Thoracic aorta (tissue), 2 donors: ENCODE results near the gene SNTG2. TPM values are rescaled to one million over a fixed set of nuclear protein-coding genes. Genes with fewer than 3 reads are reported as not detected.
"Not testable (repeated sequence)": the region's sequence is repeated elsewhere in the genome, so short reads cannot be mapped to it uniquely, and the experiment has no call there.

ENCODE experiments used
- ATAC-seq: fragments of 150-250 bp; one replicate; pipeline ENCODE4 v1.8.0; 2017; ENCODE audit warnings: low read depth; ENCODE audit not compliant: insufficient number of reproducible peaks, low FRiP score
- DNase-seq: peaks from one replicate; pipeline ENCODE4 v3.0.0-alpha.2; 2020; ENCODE audit warnings: low spot score
- H3K27ac ChIP-seq, 2 donors: fragments of 200-600 bp; sonication (generic); 1 replicate in 1 of 2; 2 replicates in 1 of 2; pipeline ENCODE4 v1.5.1; 2016; ENCODE audit warnings: mild to moderate bottlenecking in 2 of 2, moderate library complexity in 2 of 2
- H3K27me3 ChIP-seq: fragments of 200-600 bp; sonication (generic); replicated peaks from 2 replicates; pipeline ENCODE4 v1.6.0; 2016; ENCODE audit warnings: mild to moderate bottlenecking; ENCODE audit not compliant: insufficient read depth
- H3K36me3 ChIP-seq: fragments of 200-600 bp; sonication (generic); one replicate; pipeline ENCODE4 v1.5.1; 2016
- H3K4me1 ChIP-seq, 2 donors: fragments of 200-600 bp; sonication (generic); 1 replicate in 1 of 2; 2 replicates in 1 of 2; pipeline versions ENCODE4 v1.5.1 to v1.6.0; 2016; ENCODE audit warnings: low read depth in 2 of 2, mild to moderate bottlenecking in 1 of 2; ENCODE audit not compliant: control insufficient read depth in 1 of 2
- H3K4me3 ChIP-seq: fragments of 200-600 bp; sonication (generic); 2 replicates; pipeline ENCODE4 v1.5.1; 2016; ENCODE audit warnings: mild to moderate bottlenecking
- H3K9me3 ChIP-seq: fragments of 200-600 bp; sonication (generic); 2 replicates; pipeline ENCODE4 v1.5.1; 2016
- total RNA-seq, 2 donors: library from RNA; depleted of rRNA; stranded (reverse); fragments of >200 nt; gene quantifications; one replicate each; pipeline versions ENCODE4 v1.1.0 to v1.2.3, GENCODE V29; 2016
- TF ChIP-seq, protein P1 (sequence below): fragments of 200-600 bp; sonication (generic); IDR thresholded peaks from one replicate; pipeline ENCODE4 v1.5.1; 2019; ENCODE audit warnings: antibody characterized with exemption

SNTG2 gene
- total RNA-seq, 2 donors from 2014 or later = 8.9 to 18.6 TPM

DNA sequence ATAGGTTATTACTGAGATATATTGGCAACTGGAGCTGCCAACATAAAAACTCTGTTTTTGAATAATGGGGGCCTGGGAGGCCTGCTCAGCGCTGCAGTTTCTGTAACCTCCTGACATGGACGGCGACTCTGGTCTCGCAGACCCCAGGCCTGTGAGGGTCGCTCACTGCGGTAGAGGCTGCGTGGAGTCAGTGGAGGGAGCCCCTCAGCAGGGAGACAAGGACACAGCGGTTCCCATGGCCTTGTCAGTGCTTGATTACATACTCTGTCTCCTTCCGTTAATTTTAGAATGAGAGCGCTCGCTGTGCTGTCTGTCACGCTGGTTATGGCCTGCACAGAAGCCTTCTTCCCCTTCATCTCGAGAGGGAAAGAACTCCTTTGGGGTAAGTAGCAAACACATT, 463.5 kb downstream of the SNTG2 start:
- Histone ChIP-seq H3K36me3 (no peaks in the 10 kb centered on the region), H3K27ac (no peak overlapping the region), H3K4me1 (no peaks in the 10 kb centered on the region), H3K27me3 (no peaks in the 10 kb centered on the region), H3K4me3 (no peak overlapping the region), H3K9me3 (no peaks in the 10 kb centered on the region)
- ATAC-seq (no peak), DNase-seq (no peak)
- TF ChIP-seq, protein P1, sequence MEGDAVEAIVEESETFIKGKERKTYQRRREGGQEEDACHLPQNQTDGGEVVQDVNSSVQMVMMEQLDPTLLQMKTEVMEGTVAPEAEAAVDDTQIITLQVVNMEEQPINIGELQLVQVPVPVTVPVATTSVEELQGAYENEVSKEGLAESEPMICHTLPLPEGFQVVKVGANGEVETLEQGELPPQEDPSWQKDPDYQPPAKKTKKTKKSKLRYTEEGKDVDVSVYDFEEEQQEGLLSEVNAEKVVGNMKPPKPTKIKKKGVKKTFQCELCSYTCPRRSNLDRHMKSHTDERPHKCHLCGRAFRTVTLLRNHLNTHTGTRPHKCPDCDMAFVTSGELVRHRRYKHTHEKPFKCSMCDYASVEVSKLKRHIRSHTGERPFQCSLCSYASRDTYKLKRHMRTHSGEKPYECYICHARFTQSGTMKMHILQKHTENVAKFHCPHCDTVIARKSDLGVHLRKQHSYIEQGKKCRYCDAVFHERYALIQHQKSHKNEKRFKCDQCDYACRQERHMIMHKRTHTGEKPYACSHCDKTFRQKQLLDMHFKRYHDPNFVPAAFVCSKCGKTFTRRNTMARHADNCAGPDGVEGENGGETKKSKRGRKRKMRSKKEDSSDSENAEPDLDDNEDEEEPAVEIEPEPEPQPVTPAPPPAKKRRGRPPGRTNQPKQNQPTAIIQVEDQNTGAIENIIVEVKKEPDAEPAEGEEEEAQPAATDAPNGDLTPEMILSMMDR = no peak

DNA sequence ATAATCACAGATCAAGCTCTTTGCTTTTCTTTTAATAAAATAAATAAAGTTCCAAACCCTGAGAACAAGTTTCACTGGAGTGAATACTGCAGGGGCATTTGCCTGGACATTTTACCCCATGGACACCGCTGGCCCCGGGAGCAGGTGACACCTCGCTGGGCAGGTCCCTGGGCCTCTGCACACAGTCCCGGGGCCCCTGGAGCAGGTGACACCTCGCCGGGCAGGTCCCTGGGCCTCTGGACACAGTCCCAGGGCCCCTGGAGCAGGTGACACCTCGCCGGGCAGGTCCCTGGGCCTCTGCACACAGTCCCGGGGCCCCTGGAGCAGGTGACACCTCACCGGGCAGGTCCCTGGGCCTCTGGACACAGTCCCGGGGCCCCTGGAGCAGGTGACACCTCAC, 464.3 kb downstream of the SNTG2 start:
- not testable (repeated sequence) for H3K36me3 ChIP-seq, H3K9me3 ChIP-seq, ATAC-seq, H3K27ac ChIP-seq, H3K27me3 ChIP-seq, H3K4me3 ChIP-seq, DNase-seq, H3K4me1 ChIP-seq

DNA sequence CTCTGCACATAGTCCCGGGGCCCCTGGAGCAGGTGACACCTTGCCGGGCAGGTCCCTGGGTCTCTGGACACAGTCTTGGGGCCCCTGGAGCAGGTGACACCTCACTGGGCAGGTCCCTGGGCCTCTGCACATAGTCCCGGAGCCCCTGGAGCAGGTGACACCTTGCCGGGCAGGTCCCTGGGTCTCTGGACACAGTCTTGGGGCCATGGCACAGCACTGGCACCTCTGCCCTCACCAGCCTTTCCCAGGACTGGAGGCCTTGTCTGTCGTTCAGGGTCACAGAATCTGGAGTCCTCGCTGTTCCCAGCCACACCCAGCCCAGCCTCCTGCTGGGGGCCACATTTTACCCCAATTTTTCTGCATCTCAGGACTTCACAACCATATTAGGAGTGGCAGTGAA, 464.9 kb downstream of the SNTG2 start:
- no peak overlapping the region for H3K4me3 ChIP-seq
- TF ChIP-seq, protein P1 = no peak
- no peaks in the 10 kb centered on the region for H3K36me3 ChIP-seq
- no peaks in the 10 kb centered on the region for H3K4me1 ChIP-seq
- DNase-seq (no peak), ATAC-seq (no peak)
- H3K27ac ChIP-seq = no peak overlapping the region
- no peaks in the 10 kb centered on the region for H3K27me3 ChIP-seq
- no peaks in the 10 kb centered on the region for H3K9me3 ChIP-seq
